Right hindlimb (tissue), 1 donor: ENCODE measurements around the gene PRPH.

Experiments used
- DNase-seq: peaks from one replicate; pipeline ENCODE4 v3.0.0-alpha.2; 2018

PRPH gene

DNA sequence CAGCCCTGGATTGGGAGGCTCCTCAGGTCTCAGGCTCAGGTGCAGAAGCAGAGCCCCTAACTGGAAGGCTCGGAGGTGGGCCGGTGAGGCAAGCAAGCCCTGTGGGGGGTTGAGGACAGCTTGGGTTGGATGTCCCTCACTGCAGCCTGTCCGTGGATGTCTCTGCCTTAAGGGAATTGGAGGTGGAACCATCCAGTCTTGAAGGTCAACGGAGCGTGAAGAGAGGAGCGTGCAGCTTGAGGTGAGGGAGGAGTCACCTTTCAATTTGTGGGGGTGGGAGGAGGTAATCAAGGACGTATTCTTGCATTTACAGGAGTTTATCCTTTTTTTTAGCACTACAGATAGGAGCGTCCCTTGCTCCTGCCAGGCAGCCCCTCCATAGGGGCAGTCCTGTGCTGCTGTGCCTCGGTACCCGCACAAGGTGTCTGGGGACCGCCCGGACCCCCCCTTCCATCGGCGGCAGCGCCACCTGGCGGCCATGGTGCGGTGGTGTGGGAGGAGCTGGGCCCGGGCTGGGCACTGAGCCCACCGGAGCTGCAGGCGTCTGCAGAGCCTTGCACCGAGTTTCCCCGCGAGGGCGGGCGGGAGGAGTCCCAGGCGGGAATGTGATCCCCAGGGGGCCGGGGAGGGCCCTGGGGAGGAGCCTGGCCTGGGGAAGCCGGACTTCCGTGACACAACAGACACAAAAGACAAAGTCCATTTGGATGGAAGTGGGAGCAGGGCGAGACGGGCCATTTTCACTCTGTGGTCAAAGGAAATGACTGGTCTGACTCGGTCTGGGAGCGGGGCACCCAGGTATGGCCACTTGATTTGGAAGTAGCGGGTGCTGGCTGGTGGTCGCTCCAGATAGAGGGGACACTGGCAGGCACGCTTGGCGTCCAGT is 52.6 kb downstream of the PRPH start:
- DNase-seq: peak; percentile 77
